SK-N-SH treated with all-trans-retinoic acid at 6 μM for 48 hours (cell line): Measurements from ENCODE around the gene PLCB1.

Experiments
- SNAI2 ChIP-seq: fragments of 250-450 bp; sonication (Bioruptor Pico); IDR thresholded peaks from 2 replicates; pipeline ENCODE4 v1.5.0; 2020; ENCODE audit warnings: mild to moderate bottlenecking, moderate library complexity
- ZC3H10 ChIP-seq: fragments of 250-450 bp; sonication (Bioruptor Pico); IDR thresholded peaks from 2 replicates; pipeline ENCODE4 v1.5.1; 2021; ENCODE audit warnings: mild to moderate bottlenecking, moderate library complexity
- ZFP3 ChIP-seq: fragments of 250-450 bp; sonication (Bioruptor Pico); IDR thresholded peaks from 2 replicates; pipeline ENCODE4 v1.5.0; 2020; ENCODE audit warnings: mild to moderate bottlenecking, moderate library complexity
- ZNF8 ChIP-seq: fragments of 450-650 bp; formaldehyde crosslinking; IDR thresholded peaks from 2 replicates; pipeline ENCODE4 v1.5.0; 2020; ENCODE audit warnings: mild to moderate bottlenecking, moderate library complexity
- TF ChIP-seq, protein P1 (sequence below): fragments of 250-450 bp; sonication (Bioruptor Pico); IDR thresholded peaks from 2 replicates; pipeline ENCODE4 v1.8.0; 2020; ENCODE audit warnings: mild to moderate bottlenecking, moderate library complexity, borderline replicate concordance
- TF ChIP-seq, protein P2 (sequence below): fragments of 250-450 bp; sonication (Bioruptor Pico); IDR thresholded peaks from 2 replicates; pipeline ENCODE4 v1.5.1; 2020; ENCODE audit warnings: low read depth, mild to moderate bottlenecking, moderate library complexity

DNA sequence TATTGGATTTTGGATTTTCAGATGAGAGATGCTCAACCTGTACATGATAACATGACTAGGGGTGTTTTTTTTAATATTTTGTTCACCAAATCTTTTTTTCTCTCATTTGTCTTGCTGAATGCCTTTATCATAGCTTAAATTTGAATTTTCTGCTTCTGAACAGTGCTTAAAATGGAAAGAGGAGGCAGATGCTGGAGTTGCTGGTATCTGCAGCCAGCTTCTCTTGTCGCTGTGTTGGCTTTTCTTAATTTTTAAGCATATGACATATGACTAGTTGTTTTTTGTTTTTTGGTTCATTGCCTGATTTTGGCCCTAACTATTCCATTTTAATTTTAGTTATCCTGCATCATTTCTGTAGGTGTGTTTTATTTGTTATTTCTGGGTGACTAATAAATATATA, 196.1 kb downstream of the PLCB1 start:
- no peak for TF ChIP-seq SNAI2 (CRISPR knock-in tag)
- TF ChIP-seq ZFP3 (CRISPR knock-in tag) = no peak
- TF ChIP-seq ZC3H10 (CRISPR knock-in tag) = no peak
- TF ChIP-seq, protein P1, sequence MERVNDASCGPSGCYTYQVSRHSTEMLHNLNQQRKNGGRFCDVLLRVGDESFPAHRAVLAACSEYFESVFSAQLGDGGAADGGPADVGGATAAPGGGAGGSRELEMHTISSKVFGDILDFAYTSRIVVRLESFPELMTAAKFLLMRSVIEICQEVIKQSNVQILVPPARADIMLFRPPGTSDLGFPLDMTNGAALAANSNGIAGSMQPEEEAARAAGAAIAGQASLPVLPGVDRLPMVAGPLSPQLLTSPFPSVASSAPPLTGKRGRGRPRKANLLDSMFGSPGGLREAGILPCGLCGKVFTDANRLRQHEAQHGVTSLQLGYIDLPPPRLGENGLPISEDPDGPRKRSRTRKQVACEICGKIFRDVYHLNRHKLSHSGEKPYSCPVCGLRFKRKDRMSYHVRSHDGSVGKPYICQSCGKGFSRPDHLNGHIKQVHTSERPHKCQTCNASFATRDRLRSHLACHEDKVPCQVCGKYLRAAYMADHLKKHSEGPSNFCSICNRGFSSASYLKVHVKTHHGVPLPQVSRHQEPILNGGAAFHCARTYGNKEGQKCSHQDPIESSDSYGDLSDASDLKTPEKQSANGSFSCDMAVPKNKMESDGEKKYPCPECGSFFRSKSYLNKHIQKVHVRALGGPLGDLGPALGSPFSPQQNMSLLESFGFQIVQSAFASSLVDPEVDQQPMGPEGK = no peak
- TF ChIP-seq, protein P2, sequence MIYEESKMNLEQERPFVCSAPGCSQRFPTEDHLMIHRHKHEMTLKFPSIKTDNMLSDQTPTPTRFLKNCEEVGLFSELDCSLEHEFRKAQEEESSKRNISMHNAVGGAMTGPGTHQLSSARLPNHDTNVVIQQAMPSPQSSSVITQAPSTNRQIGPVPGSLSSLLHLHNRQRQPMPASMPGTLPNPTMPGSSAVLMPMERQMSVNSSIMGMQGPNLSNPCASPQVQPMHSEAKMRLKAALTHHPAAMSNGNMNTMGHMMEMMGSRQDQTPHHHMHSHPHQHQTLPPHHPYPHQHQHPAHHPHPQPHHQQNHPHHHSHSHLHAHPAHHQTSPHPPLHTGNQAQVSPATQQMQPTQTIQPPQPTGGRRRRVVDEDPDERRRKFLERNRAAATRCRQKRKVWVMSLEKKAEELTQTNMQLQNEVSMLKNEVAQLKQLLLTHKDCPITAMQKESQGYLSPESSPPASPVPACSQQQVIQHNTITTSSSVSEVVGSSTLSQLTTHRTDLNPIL (CRISPR knock-in tag) = no peak
- no peak for TF ChIP-seq ZNF8
